ENCODE results near the gene SLAIN2.

The SLAIN2 gene

GRCh38 chr4:48334900-48335384 is 6.4 kb upstream of the SLAIN2 start:
- DNase-seq: no peak

- no peak for DNase-seq
Observed at GRCh38 chr4:48336146-48336870, 5.0 kb upstream of the SLAIN2 start.

GRCh38 chr4:48337731-48338130 is 3.6 kb upstream of the SLAIN2 start:
- no peak for DNase-seq

- DNase-seq: no peak
Observed at GRCh38 chr4:48339642-48340041, 1.7 kb upstream of the SLAIN2 start.

- no peak for DNase-seq
Observed at GRCh38 chr4:48340276-48340964, 909 bp upstream of the SLAIN2 start.

GRCh38 chr4:48341776-48342605 is 662 bp downstream of the SLAIN2 start:
- peak in 1 of 2 donors; percentile 53 for DNase-seq

GRCh38 chr4:48342606-48342880 is 1.2 kb downstream of the SLAIN2 start:
- DNase-seq: no peak

- DNase-seq: no peak
Observed at GRCh38 chr4:48343035-48343434, 1.7 kb downstream of the SLAIN2 start.

GRCh38 chr4:48343551-48343950 is 2.2 kb downstream of the SLAIN2 start:
- no peak for DNase-seq

- DNase-seq: no peak
Observed at GRCh38 chr4:48345542-48345941, 4.2 kb downstream of the SLAIN2 start.

GRCh38 chr4:48346594-48346993 is 5.3 kb downstream of the SLAIN2 start:
- DNase-seq: no peak

GRCh38 chr4:48347282-48347921 is 6.1 kb downstream of the SLAIN2 start:
- no peak for DNase-seq

- no peak for DNase-seq
Observed at GRCh38 chr4:48350871-48351270, 9.5 kb downstream of the SLAIN2 start.

- no peak for DNase-seq
Observed at GRCh38 chr4:48352793-48353192, 11.5 kb downstream of the SLAIN2 start.

GRCh38 chr4:48356355-48356754 is 15.0 kb downstream of the SLAIN2 start:
- DNase-seq: no peak

- no peak for DNase-seq
Observed at GRCh38 chr4:48360285-48361011, 19.1 kb downstream of the SLAIN2 start.

- DNase-seq: no peak
Observed at GRCh38 chr4:48361012-48361400, 19.7 kb downstream of the SLAIN2 start.

GRCh38 chr4:48366611-48367010 is 25.3 kb downstream of the SLAIN2 start:
- no peak for DNase-seq

- DNase-seq: no peak
Observed at GRCh38 chr4:48367016-48367415, 25.7 kb downstream of the SLAIN2 start.

- no peak for DNase-seq
Observed at GRCh38 chr4:48368389-48368788, 27.1 kb downstream of the SLAIN2 start.

GRCh38 chr4:48369248-48369647 is 27.9 kb downstream of the SLAIN2 start:
- DNase-seq: no peak

GRCh38 chr4:48369771-48370170 is 28.4 kb downstream of the SLAIN2 start:
- no peak for DNase-seq

All from hippocampal formation (tissue), 2 donors.